Measurements from ENCODE around the gene HMGN1.
A peak's percentile ranks its signal among the peaks of the same experiment; 100 is the strongest.

Gene HMGN1

DNA sequence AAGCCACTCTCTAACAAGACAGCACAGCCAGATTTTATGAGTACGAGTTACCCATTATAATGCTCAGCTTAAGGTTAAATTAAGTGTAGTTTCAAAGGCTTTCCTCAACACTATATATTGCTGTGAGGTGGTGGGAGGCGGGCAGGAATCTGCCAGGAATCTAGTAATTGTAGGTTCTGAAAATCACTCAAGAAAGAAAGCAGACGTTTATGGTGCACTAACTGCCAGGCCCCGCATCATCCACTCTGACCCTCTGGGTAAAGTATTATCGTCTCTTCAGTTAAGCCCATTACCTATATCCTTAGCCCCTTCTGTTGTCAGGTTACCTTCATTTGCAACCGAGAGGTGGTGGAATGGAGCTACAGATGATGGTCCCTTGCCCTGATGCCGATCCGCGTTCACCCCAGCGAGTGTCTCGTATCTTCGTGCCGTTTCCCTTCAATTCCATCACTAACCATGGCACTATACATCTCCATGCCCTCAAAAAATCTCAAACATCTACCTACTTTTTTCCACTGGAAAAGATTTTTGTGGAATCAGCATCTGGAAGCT, 12.4 kb downstream of the HMGN1 start:
- DNase-seq (ENCODE audit: low spot score in 2 of 2) = peak; percentile 24 to 57
- in situ Hi-C loops (cut with MboI; ENCODE audit: low sequenced_read_pairs) = no loop called here
- peaks cover 7% of the 10 kb centered on the region for H3K4me1 ChIP-seq
- H3K4me3 ChIP-seq = no peak overlapping the region
- peaks cover 5% of the 10 kb centered on the region for H3K36me3 ChIP-seq (replicated peaks)
- H3K9me3 ChIP-seq = no peaks in the 10 kb centered on the region
- no peaks in the 10 kb centered on the region for H3K27me3 ChIP-seq (ENCODE audit: low read depth)

DNA sequence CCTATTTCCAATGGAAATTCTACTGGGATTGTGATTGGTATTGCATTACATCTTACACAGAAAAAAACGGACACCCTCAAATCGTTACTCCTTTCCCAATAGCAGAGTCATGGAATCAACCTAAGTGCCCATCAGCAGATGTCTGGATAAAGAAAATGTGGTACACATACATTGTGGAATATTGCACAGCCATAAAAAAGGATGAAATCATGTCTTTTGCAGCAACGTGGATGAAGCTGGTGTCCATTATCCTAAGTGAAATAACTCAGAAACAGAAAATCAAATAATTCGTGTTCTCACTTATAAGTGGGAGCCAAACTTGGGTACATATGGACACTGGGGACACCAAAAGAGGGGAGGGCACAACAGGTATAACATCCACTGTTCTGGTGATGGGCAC, 14.3 kb downstream of the HMGN1 start:
- Histone ChIP-seq H3K36me3 (replicated peaks) (no peaks in the 10 kb centered on the region), H3K27me3 (ENCODE audit: low read depth) (no peaks in the 10 kb centered on the region), H3K4me3 (no peak overlapping the region), H3K4me1 (peaks cover 7% of the 10 kb centered on the region), H3K9me3 (no peaks in the 10 kb centered on the region)
- in situ Hi-C loops (cut with MboI; ENCODE audit: low sequenced_read_pairs) = no loop called here
- DNase-seq (ENCODE audit: low spot score in 2 of 2) = no peak

GRCh38 chr21:39332175-39332574, 16.7 kb downstream of the HMGN1 start:
- in situ Hi-C loops (cut with MboI; ENCODE audit: low sequenced_read_pairs) = no loop called here
- no peak overlapping the region for H3K4me3 ChIP-seq
- no peaks in the 10 kb centered on the region for H3K36me3 ChIP-seq (replicated peaks)
- peaks cover 7% of the 10 kb centered on the region for H3K4me1 ChIP-seq
- H3K27me3 ChIP-seq (ENCODE audit: low read depth) = no peaks in the 10 kb centered on the region
- DNase-seq (ENCODE audit: low spot score in 2 of 2) = no peak
- no peaks in the 10 kb centered on the region for H3K9me3 ChIP-seq

DNA sequence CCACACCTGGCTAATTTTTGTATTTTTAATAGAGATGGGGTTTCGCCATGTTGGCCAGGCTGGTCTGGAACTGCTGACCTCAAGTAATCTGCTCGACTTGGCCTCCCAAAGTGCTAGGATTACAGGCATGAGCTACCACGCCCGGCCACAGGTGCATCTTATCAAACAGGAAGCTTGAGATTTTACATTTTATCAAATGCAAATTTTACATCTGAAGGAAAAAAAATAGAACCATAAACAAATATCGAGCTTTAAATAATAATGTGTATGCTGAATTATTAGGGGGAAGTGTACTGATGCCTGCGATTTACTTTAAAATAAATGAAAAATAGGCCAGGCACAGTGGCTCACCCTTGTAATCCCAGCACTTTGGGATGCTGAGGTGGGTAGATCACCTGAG, 18.9 kb downstream of the HMGN1 start:
- in situ Hi-C loops (cut with MboI; ENCODE audit: low sequenced_read_pairs) = no loop called here
- DNase-seq (ENCODE audit: low spot score in 2 of 2) = no peak
- H3K9me3 ChIP-seq = no peaks in the 10 kb centered on the region
- H3K4me1 ChIP-seq = no peaks in the 10 kb centered on the region
- no peaks in the 10 kb centered on the region for H3K36me3 ChIP-seq (replicated peaks)
- no peaks in the 10 kb centered on the region for H3K27me3 ChIP-seq (ENCODE audit: low read depth)
- H3K4me3 ChIP-seq = no peak overlapping the region

DNA sequence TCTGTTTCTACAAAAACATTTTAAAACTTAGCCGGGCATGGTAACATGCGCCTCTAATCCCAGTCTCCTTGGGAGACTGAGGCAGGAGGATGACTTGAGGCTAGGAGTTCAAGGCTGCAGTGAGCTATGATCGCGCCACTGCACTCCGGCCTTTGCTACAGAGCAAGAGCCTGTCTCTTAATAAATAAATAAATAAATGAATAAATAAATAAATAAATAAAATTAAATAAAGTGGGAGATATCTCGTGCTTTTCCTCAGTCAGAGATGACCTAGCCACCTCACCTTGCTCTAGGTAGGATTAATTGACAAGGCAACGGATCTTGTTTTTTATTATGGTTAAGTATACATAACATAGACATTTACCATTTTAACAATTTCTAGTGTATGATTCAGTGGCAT, 21.2 kb downstream of the HMGN1 start:
- no peaks in the 10 kb centered on the region for H3K36me3 ChIP-seq (replicated peaks)
- H3K4me3 ChIP-seq = no peak overlapping the region
- no peaks in the 10 kb centered on the region for H3K9me3 ChIP-seq
- DNase-seq (ENCODE audit: low spot score in 2 of 2) = no peak
- H3K4me1 ChIP-seq = no peaks in the 10 kb centered on the region
- no peaks in the 10 kb centered on the region for H3K27me3 ChIP-seq (ENCODE audit: low read depth)
- in situ Hi-C loops (cut with MboI; ENCODE audit: low sequenced_read_pairs) = no loop called here

DNA sequence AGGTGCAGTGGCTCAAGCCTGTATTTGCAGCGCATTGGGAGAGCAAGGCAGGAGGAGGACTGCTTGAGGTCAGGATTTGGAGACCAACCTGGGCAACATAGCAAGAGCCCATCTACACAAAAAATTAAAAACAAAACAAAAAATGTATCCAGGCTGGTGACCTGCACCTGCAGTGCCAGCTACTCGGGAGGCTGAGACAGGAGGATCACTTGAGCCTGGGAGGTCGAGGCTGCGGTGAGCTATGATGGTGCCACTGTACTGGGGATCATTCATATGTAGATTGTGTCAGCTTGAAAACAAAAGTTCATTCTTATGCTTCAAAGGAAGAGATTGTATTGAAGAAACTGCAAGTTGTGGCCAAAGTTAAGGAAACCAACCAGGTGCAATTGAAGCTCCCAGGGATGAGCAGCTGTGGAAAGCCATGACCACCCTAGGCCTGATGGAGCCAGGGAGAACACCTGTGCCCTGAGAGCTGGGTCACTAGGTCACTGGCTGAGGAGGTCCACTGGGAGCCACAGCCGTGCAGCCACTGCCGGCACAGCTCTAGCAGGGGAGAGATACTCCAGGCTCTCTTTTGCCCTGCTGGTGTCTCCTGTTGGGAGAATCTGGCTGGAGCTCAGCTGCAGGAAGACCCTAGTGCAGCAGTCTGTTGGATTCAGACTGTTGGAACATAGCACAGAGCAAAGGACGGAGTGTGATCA, 22.1 kb downstream of the HMGN1 start:
- Histone ChIP-seq H3K27me3 (ENCODE audit: low read depth) (no peaks in the 10 kb centered on the region), H3K36me3 (replicated peaks) (no peaks in the 10 kb centered on the region), H3K4me1 (no peaks in the 10 kb centered on the region), H3K4me3 (no peak overlapping the region), H3K9me3 (no peaks in the 10 kb centered on the region)
- in situ Hi-C loops (cut with MboI; ENCODE audit: low sequenced_read_pairs) = no loop called here
- no peak for DNase-seq (ENCODE audit: low spot score in 2 of 2)

GRCh38 chr21:39325458-39325857, 23.4 kb downstream of the HMGN1 start:
- DNase-seq (ENCODE audit: low spot score in 2 of 2) = no peak
- in situ Hi-C loops (cut with MboI; ENCODE audit: low sequenced_read_pairs) = no loop called here
- H3K9me3 ChIP-seq = no peaks in the 10 kb centered on the region

GRCh38 chr21:39321424-39321823, 27.5 kb downstream of the HMGN1 start:
- no peak for DNase-seq (ENCODE audit: low spot score in 2 of 2)
- Histone ChIP-seq H3K4me3 (no peak overlapping the region), H3K4me1 (no peaks in the 10 kb centered on the region), H3K36me3 (replicated peaks) (no peaks in the 10 kb centered on the region), H3K9me3 (no peaks in the 10 kb centered on the region), H3K27me3 (ENCODE audit: low read depth) (no peaks in the 10 kb centered on the region)
- in situ Hi-C loops (cut with MboI; ENCODE audit: low sequenced_read_pairs) = no loop called here

More at GRCh38 chr21:39325458-39325857, 23.4 kb downstream of the HMGN1 start:
- Histone ChIP-seq H3K36me3 (replicated peaks) (no peaks in the 10 kb centered on the region), H3K4me1 (no peaks in the 10 kb centered on the region), H3K4me3 (no peak overlapping the region), H3K27me3 (ENCODE audit: low read depth) (no peaks in the 10 kb centered on the region)

DNA sequence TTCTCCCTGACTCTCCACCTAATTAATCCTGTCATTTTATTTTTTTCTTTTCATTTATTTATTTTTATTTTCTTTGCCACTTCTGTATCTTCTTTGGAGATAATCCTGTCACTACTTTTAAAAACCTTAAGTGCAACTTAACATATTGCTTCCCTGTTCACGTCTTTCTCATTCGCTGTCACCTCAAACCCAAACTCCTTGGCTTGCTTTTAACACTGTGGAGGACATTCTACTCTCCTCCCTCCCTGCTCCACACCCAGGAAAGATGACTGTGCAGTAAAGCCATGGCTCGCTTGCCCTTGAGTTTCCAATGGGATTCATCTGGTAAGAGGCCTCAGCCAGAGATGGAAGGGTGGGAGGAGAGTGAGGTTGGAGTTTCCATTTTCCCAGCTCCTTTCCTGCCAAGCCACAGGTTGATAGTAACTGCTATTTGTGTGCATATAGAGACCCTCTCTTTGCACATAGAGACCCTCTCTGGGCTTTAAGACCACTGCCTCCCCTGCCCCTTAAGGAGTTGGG, 29.0 kb downstream of the HMGN1 start:
- no peak overlapping the region for H3K4me3 ChIP-seq
- H3K36me3 ChIP-seq (replicated peaks) = no peaks in the 10 kb centered on the region
- H3K27me3 ChIP-seq (ENCODE audit: low read depth) = no peaks in the 10 kb centered on the region
- in situ Hi-C loops (cut with MboI; ENCODE audit: low sequenced_read_pairs) = no loop called here
- no peaks in the 10 kb centered on the region; the same call in 1 of the 2 replicates for H3K4me1 ChIP-seq
- DNase-seq (ENCODE audit: low spot score in 2 of 2) = no peak
- no peaks in the 10 kb centered on the region for H3K9me3 ChIP-seq

GRCh38 chr21:39319251-39319756, 29.6 kb downstream of the HMGN1 start:
- no peaks in the 10 kb centered on the region; the same call in 1 of the 2 replicates for H3K4me1 ChIP-seq
- in situ Hi-C loops (cut with MboI; ENCODE audit: low sequenced_read_pairs) = no loop called here
- no peak for DNase-seq (ENCODE audit: low spot score in 2 of 2)

DNA sequence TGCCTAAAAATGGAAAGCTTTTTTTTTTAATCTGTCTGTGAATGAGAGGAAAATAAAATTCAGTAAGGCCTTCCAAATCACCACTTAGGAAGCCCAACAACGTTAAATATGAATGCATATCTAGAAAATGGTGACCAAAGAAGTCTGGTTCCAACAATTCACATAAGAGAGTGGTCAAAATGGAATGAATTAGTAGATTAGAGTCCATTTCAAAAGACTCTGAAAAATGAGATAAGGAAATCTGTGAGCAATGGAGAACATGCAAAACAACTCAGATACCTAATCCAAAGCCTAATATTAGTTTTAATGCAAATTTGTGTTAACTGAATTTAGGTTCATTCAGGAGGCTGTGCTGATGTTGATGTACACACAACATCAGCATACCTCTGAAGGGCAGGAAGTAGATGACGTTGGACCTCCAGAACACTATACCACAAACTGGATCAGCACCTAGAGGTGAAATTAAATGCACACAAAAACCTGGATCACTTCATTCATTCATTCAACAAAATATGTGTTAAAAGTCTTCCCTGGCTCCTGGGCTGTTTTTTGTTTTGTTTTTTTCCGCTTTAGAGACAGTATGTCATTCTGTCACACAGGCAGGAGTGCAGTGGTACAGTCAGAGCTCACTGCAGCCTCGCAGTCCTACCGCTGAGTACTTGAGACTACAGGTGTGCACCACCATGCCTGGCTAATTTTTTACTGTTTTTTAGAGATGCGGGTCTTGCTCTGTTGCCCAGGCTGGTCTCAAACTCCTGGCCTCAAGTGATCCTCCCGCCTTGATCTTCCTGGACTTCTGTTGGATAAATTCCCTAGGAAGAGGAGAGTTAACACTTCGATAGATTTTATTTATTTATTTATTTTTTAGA, 30.6 kb downstream of the HMGN1 start:
- Histone ChIP-seq H3K27me3 (ENCODE audit: low read depth) (no peaks in the 10 kb centered on the region), H3K9me3 (no peaks in the 10 kb centered on the region), H3K4me3 (no peak overlapping the region), H3K36me3 (replicated peaks) (no peaks in the 10 kb centered on the region), H3K4me1 (no peaks in the 10 kb centered on the region; the same call in 1 of the 2 replicates)
- no peak for DNase-seq (ENCODE audit: low spot score in 2 of 2)
- in situ Hi-C loops (cut with MboI; ENCODE audit: low sequenced_read_pairs) = no loop called here

More at GRCh38 chr21:39319251-39319756, 29.6 kb downstream of the HMGN1 start:
- no peaks in the 10 kb centered on the region for H3K36me3 ChIP-seq (replicated peaks)
- no peaks in the 10 kb centered on the region for H3K9me3 ChIP-seq
- no peaks in the 10 kb centered on the region for H3K27me3 ChIP-seq (ENCODE audit: low read depth)
- no peak overlapping the region for H3K4me3 ChIP-seq

- Histone ChIP-seq H3K4me3 (no peak overlapping the region), H3K9me3 (no peaks in the 10 kb centered on the region), H3K4me1 (no peaks in the 10 kb centered on the region; the same call in 1 of the 2 replicates), H3K27me3 (ENCODE audit: low read depth) (no peaks in the 10 kb centered on the region), H3K36me3 (replicated peaks) (no peaks in the 10 kb centered on the region)
- in situ Hi-C loops (cut with MboI; ENCODE audit: low sequenced_read_pairs) = no loop called here
- DNase-seq (ENCODE audit: low spot score in 2 of 2) = no peak
Observed at GRCh38 chr21:39317134-39318090, 31.5 kb downstream of the HMGN1 start.

DNA sequence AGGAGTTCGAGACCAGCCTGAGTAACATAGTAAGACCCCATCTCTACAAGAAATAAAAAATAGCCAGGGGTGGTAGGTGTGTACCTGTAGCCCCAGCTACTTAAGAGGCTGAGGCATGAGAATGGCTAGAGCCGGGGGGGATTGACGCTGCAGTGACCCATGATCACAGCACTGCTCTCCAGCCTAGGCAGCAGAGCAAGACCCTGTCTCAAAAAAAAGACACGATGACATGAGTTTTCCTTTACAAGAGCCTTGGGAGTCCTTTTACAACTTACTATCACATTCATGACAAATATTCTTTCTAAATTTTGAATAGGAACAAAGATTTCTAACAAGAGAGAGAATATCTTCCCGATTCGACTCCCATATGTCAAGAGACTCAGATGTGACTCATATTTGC, 32.2 kb downstream of the HMGN1 start:
- H3K4me3 ChIP-seq = no peak overlapping the region
- peaks cover 5% of the 10 kb centered on the region for H3K4me1 ChIP-seq
- H3K36me3 ChIP-seq (replicated peaks) = peaks cover 4% of the 10 kb centered on the region
- H3K9me3 ChIP-seq = no peaks in the 10 kb centered on the region
- in situ Hi-C loops (cut with MboI; ENCODE audit: low sequenced_read_pairs) = no loop called here
- no peaks in the 10 kb centered on the region for H3K27me3 ChIP-seq (ENCODE audit: low read depth)
- DNase-seq (ENCODE audit: low spot score in 2 of 2) = no peak
